ENCODE data around the gene MT1M. TPM values are rescaled to one million over a fixed set of nuclear protein-coding genes. Genes with fewer than 3 reads are reported as not detected.
A peak's percentile ranks its signal among the peaks of the same experiment; 100 is the strongest.

Gene MT1M
- total and polyA plus RNA-seq, 10 donors = 0.44 to 11.8 (median 3.6) TPM

DNA sequence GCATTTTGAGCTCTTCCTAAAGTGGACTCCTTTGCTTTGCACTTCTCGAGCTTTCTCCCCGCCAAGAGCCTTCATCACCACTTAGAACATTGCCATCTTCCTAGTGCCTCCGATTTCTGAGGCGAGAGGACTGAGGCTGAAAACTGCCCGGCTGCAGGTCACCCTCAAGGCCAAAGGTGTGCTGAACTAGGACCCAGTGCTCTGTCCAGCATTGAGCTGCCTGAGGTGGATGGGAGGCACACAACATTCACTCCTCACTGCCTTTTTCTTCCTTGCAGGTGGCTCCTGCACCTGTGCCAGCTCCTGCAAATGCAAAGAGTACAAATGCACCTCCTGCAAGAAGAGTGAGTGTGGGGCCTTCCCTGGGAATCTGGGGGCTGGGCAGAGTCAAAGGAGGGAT lies 11.4 kb downstream of the MT1M start:
- Histone ChIP-seq H3K27me3 (replicated peaks in 1 of 7) (peaks cover 0 to 87% (median 25%) of the 10 kb centered on the region in 7 donors), H3K27ac (peak overlapping the region in 1 of 8 donors; percentile 48), H3K9me3 (no peaks in the 10 kb centered on the region), H3K36me3 (no peaks in the 10 kb centered on the region), H3K4me3 (peak overlapping the region in 2 of 8 donors; percentile 12 to 63), H3K4me1 (peaks cover 4 to 22% (median 16%) of the 10 kb centered on the region in 6 donors)
- intact Hi-C loops (cut with DNase I; ENCODE audit: low total_unique reads) = no loop called here
- TF ChIP-seq CTCF (IDR thresholded peaks at IDR 0.05 in 8 of 11, conservative IDR thresholded peaks at IDR 0.05 in 3 of 11) = no peak
- no peak for TF ChIP-seq POLR2A (IDR thresholded peaks at IDR 0.05)
- TF ChIP-seq POLR2AphosphoS5 (IDR thresholded peaks at IDR 0.05) = no peak
- 36 to 69% (median 39%) methylated on average over 5 of the region's 5 CpGs for WGBS, 5 donors
- DNase-seq = no peak

DNA sequence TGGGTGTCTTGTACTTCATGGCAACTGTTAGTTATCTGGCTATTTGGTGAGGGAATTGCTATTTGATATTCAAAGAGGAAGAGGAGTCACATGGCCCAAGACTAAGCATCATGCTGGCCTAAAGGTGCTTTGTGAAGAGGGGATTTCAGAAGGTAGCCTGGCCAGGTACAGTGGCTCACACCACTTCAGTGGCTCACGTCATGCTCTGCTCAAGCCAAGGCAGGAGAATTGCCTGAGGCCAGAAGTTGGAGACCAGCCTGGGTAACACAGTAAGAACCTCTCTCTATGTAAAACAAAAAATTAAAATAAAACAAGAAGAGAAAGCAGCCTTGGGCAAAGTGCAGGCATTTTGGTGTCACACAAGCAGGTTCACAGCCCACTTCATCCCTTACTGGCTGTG lies 12.9 kb downstream of the MT1M start:
- H3K9me3 ChIP-seq = no peaks in the 10 kb centered on the region
- peaks cover 0 to 80% (median 20%) of the 10 kb centered on the region in 7 donors for H3K27me3 ChIP-seq (replicated peaks in 1 of 7)
- H3K36me3 ChIP-seq = no peaks in the 10 kb centered on the region
- H3K4me3 ChIP-seq = no peak overlapping the region
- no peak for DNase-seq
- intact Hi-C loops (cut with DNase I; ENCODE audit: low total_unique reads) = no loop called here
- peaks cover 4 to 21% (median 16%) of the 10 kb centered on the region in 6 donors for H3K4me1 ChIP-seq
- TF ChIP-seq POLR2AphosphoS5 (IDR thresholded peaks at IDR 0.05) (no peak), CTCF (IDR thresholded peaks at IDR 0.05 in 8 of 11, conservative IDR thresholded peaks at IDR 0.05 in 3 of 11) (no peak), POLR2A (IDR thresholded peaks at IDR 0.05) (no peak)
- H3K27ac ChIP-seq = no peak overlapping the region
- 76 to 91% (median 83%) methylated on average over 1 of the region's 1 CpG for WGBS, 5 donors

- peaks cover 4 to 21% (median 16%) of the 10 kb centered on the region in 6 donors for H3K4me1 ChIP-seq
- no peaks in the 10 kb centered on the region for H3K9me3 ChIP-seq
- DNase-seq = no peak
- no peaks in the 10 kb centered on the region for H3K36me3 ChIP-seq
- no peak overlapping the region for H3K4me3 ChIP-seq
- peaks cover 0 to 75% (median 20%) of the 10 kb centered on the region in 7 donors for H3K27me3 ChIP-seq (replicated peaks in 1 of 7)
- H3K27ac ChIP-seq = no peak overlapping the region
- intact Hi-C loops (cut with DNase I; ENCODE audit: low total_unique reads) = no loop called here
- WGBS, 5 donors = 0 to 41% (median 0%) methylated on average over 1 of the region's 1 CpG
- TF ChIP-seq POLR2AphosphoS5 (IDR thresholded peaks at IDR 0.05) (no peak), CTCF (IDR thresholded peaks at IDR 0.05 in 8 of 11, conservative IDR thresholded peaks at IDR 0.05 in 3 of 11) (no peak), POLR2A (IDR thresholded peaks at IDR 0.05) (no peak)
Observed at GRCh38 chr16:56645838-56646237, 13.4 kb downstream of the MT1M start.

DNA sequence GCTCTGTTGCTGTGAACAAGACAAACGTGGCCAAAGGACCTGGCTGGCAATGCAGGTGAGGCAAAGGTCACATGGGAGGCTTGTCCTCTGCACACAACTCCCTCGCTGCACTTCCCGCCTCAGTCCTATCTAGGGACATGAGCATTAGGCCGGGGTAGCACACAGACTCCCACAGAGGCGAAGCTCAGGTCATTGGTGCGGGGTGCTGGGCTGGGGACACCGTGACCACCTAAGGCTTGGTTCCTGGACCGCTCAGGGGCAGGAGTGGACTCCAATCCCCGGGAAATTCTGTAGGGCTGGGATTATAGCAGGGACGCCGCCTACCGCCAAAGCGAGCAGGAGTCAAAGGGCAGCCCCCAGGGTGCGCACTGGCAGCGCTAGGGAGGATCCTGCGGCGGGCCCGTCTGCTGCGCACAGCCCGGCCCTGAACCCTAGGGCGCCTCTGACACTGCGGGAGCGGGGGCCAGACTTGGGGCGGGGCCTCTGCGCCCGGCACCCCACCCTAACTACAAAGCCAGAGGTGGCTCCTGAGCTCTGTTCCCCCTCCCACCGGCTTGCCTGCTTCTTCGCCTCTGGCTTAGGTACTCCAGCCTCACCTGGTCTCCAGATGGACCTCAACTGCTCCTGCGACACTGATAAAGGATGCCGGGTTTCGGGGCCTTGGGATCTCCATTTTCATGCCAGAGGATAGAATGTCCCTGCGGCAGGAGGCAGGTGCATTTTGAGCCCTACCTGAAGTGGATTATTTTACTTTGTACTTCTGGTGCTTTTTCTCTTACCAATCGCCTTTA lies 15.4 kb downstream of the MT1M start:
- Histone ChIP-seq H3K4me1 (peaks cover 4 to 16% (median 14%) of the 10 kb centered on the region in 6 donors), H3K36me3 (no peaks in the 10 kb centered on the region), H3K27ac (no peak overlapping the region), H3K27me3 (replicated peaks in 1 of 7) (peaks cover 0 to 81% (median 18%) of the 10 kb centered on the region in 7 donors), H3K4me3 (no peak overlapping the region), H3K9me3 (no peaks in the 10 kb centered on the region)
- intact Hi-C loops (cut with DNase I; ENCODE audit: low total_unique reads) = no loop called here
- TF ChIP-seq POLR2AphosphoS5 (IDR thresholded peaks at IDR 0.05) (no peak), CTCF (IDR thresholded peaks at IDR 0.05 in 8 of 11, conservative IDR thresholded peaks at IDR 0.05 in 3 of 11) (no peak), POLR2A (IDR thresholded peaks at IDR 0.05) (no peak)
- WGBS, 5 donors = 26 to 52% (median 32%) methylated on average over 31 to 33 of the region's 33 CpGs
- DNase-seq = peak; percentile 49
